NB4 (cell line): ENCODE results near the gene WBP2NL.

Experiments used
- TF ChIP-seq, protein P1 (sequence below): IDR thresholded peaks from 2 replicates; pipeline ENCODE4 v1.6.1; 2011; ENCODE audit warnings: low read depth, low read length
- TF ChIP-seq, protein P2 (sequence below): IDR thresholded peaks from one replicate; pipeline ENCODE4 v1.5.1; 2012; ENCODE audit warnings: low read depth, low read length

DNA sequence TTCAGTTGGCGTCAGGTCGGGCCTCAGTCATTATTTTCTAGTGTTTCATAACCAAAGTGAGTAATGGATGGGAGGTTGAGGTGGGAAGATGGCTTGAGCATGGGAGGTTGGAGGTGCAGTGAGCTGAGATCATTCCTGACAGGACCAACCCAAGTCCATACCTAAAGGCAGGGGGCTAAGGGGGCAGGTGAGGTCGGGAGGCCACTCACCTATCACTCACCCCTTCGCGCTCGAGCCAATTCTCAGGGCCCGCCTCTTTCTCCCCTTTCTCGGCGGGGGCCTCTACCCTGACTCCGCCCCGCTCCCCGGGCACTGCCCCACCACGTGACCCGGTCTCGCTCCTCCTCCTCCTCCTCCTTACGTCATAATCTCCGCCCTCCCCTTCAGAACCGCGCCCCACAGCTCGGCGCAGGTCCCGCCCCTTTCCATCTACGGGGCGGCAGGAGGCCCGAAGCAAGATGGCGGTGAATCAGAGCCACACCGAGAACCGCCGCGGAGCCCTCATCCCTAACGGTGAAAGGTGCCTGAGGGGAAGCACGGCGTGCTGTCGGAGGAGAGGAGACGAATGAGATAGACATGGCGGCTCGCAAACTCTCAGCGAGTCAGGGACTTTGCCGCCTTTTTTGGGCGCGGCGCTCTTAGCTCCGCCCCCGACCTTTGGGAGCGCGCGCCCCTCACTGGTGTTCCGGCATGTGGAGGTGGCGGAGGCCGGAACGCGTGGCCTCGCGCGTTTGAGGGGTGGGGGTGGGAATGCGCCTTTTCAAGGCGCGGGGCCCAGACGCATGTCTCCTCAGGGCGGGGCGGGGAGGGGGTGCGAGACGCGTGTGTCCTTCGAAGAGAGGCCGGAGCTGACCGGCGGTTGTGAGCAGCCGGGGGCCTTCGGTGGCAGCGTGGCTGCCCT, at the start of gene WBP2NL:
- TF ChIP-seq, protein P1, sequence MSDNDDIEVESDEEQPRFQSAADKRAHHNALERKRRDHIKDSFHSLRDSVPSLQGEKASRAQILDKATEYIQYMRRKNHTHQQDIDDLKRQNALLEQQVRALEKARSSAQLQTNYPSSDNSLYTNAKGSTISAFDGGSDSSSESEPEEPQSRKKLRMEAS = no peak
- TF ChIP-seq, protein P2, sequence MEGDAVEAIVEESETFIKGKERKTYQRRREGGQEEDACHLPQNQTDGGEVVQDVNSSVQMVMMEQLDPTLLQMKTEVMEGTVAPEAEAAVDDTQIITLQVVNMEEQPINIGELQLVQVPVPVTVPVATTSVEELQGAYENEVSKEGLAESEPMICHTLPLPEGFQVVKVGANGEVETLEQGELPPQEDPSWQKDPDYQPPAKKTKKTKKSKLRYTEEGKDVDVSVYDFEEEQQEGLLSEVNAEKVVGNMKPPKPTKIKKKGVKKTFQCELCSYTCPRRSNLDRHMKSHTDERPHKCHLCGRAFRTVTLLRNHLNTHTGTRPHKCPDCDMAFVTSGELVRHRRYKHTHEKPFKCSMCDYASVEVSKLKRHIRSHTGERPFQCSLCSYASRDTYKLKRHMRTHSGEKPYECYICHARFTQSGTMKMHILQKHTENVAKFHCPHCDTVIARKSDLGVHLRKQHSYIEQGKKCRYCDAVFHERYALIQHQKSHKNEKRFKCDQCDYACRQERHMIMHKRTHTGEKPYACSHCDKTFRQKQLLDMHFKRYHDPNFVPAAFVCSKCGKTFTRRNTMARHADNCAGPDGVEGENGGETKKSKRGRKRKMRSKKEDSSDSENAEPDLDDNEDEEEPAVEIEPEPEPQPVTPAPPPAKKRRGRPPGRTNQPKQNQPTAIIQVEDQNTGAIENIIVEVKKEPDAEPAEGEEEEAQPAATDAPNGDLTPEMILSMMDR = no peak
